ENCODE data around the gene LMTK3. TPM values are rescaled to one million over a fixed set of nuclear protein-coding genes. Genes with fewer than 3 reads are reported as not detected.
A peak's percentile ranks its signal among the peaks of the same experiment; 100 is the strongest.

Gene LMTK3
- total and polyA plus RNA-seq, 9 of the 15 experiments (the other 6 are each of a cell fraction or from before 2014, with no cell fraction given): 0.35 to 12.3 (median 2.0) TPM; not detected in 2

- no peak for TF ChIP-seq PHF21A (IDR thresholded peaks at IDR 0.05; ENCODE audit: borderline replicate concordance, low read depth)
- no peak for TF ChIP-seq ZNF707 (CRISPR knock-in tag; conservative IDR thresholded peaks at IDR 0.05)
- peak; percentile 64 for TF ChIP-seq E2F8 (IDR thresholded peaks at IDR 0.05; ENCODE audit: low read depth, partially characterized antibody)
- TF ChIP-seq CBFB (CRISPR knock-in tag; IDR thresholded peaks at IDR 0.05): no peak
- TF ChIP-seq ARID2 (IDR thresholded peaks at IDR 0.05): 0 out of 2 replicates have a peak, but pooled peaks have one; percentile 47
- no peak for TF ChIP-seq TEAD1 (CRISPR knock-in tag; IDR thresholded peaks at IDR 0.05)
- 0 out of 2 replicates have a peak, but pooled peaks have one; percentile 4 for TF ChIP-seq JUN (IDR thresholded peaks at IDR 0.05; ENCODE audit: borderline replicate concordance, low read depth, low read length)
- TF ChIP-seq JUN (CRISPR knock-in tag; IDR thresholded peaks at IDR 0.05; ENCODE audit: borderline replicate concordance): no peak
- no peak for TF ChIP-seq POLR2H (tag; IDR thresholded peaks at IDR 0.05; ENCODE audit: low read depth)
- TF ChIP-seq ZKSCAN8 (CRISPR knock-in tag; IDR thresholded peaks at IDR 0.05): no peak
- TF ChIP-seq SRSF1 (IDR thresholded peaks at IDR 0.05; ENCODE audit: low read depth, low read length): no peak
- TF ChIP-seq ZNF764 (CRISPR knock-in tag; IDR thresholded peaks at IDR 0.05; ENCODE audit: low read depth): no peak
- TF ChIP-seq HOMEZ (CRISPR knock-in tag; IDR thresholded peaks at IDR 0.05): no peak
- TF ChIP-seq THRAP3 (IDR thresholded peaks at IDR 0.05; ENCODE audit: borderline replicate concordance): no peak
- no peak for TF ChIP-seq ILK (tag; IDR thresholded peaks at IDR 0.05; ENCODE audit: borderline replicate concordance, low read depth)
- TF ChIP-seq MTA1 (IDR thresholded peaks at IDR 0.05; ENCODE audit: borderline replicate concordance): peak; percentile 77; the same call in 1 of the 2 replicates
- TF ChIP-seq SNIP1 (IDR thresholded peaks at IDR 0.05; ENCODE audit: low read depth): no peak
- no peak for TF ChIP-seq DACH1 (IDR thresholded peaks at IDR 0.05; ENCODE audit: partially characterized antibody)
- TF ChIP-seq HMGN3 (IDR thresholded peaks at IDR 0.05; ENCODE audit: borderline replicate concordance, extremely low read depth, insufficient read length, low read depth, low read length): no peak
- TF ChIP-seq TCFL5 (CRISPR knock-in tag; conservative IDR thresholded peaks at IDR 0.05): no peak
- peak; percentile 91 for TF ChIP-seq NKRF (IDR thresholded peaks at IDR 0.05; ENCODE audit: borderline replicate concordance)
- TF ChIP-seq U2AF1 (optimal IDR thresholded peaks at IDR 0.05; ENCODE audit: low read depth, low read length): no peak
Measured at GRCh38 chr19:48501494-48502349, 9.9 kb downstream of the LMTK3 start (continued).
